GM19324 (cell line): Measurements from ENCODE around the gene ZNF566.

Experiments
- ATAC-seq: cut with Tn5 transposase; IDR thresholded peaks from one replicate; pipeline ENCODE4 v1.9.1; 2021; ENCODE audit warnings: mild to moderate bottlenecking, moderate library complexity; ENCODE audit not compliant: unreplicated experiment, low FRiP score

The ZNF566 gene

DNA sequence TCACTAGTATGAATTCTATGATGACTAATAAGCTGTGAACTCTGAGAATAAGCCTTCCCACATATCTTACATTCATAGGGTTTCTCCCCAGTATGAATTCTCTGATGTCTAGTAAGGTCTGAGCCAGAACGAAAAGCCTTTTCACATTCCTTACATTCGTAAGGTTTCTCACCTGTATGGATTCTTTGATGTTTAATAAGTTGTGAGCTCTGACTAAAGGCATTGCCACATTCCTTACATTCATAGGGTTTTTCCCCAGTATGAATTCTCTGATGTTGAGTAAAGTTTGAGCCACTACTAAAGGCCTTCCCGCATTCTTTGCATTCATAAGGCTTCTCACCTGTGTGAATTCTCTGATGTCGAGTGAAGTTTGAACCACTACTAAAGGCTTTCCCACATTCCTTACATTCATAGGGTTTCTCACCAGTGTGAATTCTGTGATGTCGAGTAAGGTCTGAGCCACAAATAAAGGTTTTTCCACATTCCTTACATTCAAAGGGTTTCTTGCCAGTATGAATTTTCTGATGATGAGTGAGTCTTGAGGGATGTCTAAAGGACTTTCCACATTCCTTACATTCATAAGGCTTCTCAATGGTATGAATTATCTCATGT is 40.2 kb downstream of the ZNF566 start:
- no peak for ATAC-seq

DNA sequence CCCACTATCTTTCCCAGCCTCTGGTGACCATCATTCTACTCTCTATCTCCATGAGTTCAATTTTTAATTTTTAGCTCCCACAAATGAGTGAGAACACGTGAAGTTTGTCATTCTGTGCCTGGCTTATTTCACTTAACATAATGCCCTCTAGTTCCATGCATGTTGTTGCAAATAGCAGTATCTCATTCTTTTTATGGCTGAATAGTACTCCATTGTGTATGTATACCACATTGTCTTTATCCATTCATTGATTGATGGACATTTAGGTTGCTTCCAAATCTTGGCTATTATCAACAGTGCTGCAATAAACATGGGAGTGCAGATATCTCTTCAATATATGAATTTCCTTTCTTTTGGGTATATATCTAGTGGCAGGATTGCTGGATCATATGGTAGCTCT is 48.0 kb downstream of the ZNF566 start:
- no peak for ATAC-seq

DNA sequence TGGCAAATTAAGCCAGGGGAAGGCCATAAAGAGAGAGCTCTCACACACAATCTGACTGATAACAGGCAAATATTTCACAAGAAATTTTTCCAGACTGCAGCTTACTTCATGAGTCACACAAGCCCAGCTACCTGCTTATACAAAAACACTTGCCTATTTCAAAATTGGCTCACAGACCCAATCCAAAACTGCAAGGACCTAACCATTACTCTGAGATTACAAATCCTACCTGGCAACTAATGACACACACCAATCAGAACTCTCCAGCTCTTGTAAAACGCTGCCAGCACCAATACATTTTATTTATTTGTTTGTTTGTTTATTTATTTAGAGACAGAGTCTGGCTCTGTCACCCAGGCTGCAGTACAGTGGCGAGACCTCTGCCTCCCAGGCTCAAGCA is 52.8 kb downstream of the ZNF566 start:
- no peak for ATAC-seq

DNA sequence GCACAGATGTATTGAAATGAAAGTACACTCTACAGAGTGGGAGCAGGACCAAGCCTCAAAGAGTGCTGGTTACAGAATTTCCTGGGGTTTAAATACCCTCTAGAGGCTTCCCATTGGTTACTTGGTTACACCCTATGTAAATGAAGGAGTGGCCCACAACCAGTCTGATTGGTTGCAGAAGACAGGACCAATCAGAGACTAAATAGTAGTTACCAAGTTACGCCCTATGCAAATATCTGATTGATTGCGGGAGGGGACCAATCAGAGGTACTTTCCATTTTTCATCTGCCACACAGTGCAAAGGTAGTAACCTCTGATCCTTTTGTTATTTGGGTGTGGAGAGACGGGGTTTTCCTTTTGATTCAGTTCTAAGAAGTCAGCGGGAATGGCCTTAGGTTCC is 65.4 kb downstream of the ZNF566 start:
- no peak for ATAC-seq

DNA sequence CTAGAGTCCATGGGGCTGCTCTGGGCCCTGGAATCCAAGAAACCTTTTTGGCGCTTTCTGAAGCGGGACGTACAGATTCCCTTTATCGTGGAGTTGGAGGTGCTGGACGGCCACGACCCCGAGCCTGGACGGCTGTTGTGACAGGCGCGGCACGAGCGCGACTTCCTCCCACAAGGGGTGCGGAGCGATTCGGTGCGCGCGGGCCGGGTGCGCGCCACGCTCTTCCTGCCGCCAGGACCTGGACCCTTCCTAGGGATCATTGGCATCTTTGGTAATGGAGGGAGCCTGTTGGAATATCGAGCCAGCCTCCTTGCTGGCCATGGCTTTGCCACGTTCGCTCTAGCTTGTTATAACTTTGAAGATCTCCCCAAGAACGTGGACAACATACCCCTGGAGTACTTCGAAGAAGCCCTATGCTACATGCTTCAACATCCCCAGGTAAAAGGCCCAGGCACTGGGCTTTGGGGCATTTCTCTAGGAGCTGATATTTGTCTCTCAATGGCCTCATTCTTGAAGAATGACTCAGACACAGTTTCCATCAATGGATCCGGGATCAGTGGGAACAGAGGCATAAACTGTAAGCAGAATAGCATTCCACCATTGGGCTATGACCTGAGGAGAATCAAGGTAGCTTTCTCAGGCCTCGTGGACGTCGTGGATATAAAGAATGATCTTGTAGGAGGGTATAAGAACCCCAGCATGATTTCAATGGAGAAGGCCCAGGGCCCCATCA is 67.4 kb downstream of the ZNF566 start:
- ATAC-seq: no peak

DNA sequence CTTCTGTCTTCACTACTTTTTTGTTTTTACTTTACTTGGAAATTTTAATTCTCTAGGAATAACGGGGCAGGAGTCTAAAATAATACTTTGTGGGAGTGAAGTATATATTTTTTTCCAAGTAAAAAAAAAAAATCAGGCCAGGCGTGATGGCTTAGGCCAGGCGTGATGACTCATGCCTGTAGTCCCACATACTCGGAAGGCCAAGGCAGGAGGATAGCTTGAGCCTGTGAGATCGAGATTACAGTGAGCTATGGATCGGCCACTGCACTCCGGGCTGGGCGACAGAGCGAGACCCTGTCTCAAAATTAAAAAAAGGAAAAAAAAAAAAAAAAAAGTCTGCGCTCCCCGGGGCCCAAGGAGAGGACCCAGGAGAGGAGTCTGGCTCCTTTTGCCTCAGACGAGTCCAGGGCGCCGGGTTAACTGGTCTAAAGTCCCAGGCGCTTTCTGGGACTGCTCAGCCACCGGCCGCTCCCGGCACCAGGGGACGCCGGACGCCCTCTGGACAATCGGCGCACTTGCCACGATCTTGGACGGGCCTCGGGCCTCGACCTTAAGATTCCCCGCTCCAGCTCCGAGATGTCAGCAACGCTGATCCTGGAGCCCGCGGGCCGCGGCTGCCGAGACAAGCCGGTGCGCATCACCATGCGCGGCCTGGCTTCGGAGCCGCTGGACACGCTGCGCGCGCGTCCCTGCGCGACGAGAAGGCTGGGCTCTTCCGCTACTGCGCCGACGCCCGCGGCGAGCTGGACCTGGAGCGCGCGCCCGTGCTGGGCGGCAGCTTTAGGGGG is 68.2 kb downstream of the ZNF566 start:
- no peak for ATAC-seq

DNA sequence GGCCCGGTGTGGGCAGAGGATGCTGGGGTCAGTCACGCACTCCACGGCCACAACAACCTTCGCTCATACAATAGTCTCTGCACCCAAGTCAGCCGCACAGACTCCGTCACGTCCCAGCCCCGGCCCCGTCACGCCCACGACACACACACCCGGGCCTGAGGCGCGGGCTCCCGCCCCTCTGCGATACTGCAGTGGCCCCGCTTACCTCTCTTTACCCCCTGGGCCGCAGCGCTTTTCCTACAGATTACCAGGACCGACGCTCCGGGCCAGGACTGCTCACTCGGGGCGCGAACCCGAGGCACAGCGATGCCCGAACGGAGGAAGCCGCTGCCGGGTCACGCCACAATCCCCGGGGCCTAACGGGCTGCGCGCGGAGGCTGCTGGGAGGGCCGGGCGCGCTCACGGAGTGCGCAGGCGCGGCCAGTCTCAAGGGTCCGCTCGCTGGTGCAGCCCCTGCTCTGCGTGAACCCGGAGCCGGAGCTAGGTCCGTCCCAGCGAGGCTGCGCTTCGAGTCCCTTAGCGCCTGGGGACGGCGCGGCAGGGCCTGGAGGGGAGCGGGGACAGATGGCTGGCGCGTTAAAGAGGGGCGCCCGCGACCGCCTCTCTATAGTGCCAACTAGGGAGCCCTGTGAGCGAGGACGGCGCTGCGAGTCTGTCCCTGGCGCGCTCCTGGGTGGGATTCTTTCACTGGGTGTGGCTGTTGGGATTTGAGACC is 70.9 kb downstream of the ZNF566 start, which contains the start of gene ZFP82:
ZFP82 (minus strand) TSS at position 358 of the 715 bp plus-strand sequence. CDS start 8,855 bp downstream, outside the sequence.
- peak; percentile 82 for ATAC-seq

DNA sequence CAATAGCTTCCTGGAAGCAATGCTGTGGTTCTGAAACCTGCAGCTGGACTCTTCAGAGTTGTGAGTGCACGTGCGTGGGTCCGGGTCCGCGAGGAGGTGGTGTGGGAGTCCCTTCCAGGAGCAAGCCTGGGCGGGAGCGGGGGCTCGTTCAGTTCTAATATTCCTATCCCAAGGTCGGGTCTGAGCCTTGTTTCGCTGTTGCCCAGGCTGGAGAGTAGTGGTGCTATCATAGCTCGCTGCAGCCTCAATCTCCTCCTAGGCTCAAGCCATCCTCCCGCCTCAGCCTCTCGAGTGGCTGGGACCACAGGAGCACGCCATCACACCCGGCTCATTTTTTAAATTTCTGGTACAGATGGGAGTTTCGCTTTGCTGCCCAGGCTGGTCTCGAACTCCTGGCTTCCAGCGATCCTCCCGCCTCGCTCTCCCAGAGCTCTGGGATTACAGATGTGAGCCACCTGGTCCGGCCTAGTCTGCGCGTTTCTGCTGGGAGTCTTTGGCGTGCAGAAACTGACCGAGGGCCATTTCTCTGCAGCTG is 71.5 kb downstream of the ZNF566 start:
- no peak for ATAC-seq

DNA sequence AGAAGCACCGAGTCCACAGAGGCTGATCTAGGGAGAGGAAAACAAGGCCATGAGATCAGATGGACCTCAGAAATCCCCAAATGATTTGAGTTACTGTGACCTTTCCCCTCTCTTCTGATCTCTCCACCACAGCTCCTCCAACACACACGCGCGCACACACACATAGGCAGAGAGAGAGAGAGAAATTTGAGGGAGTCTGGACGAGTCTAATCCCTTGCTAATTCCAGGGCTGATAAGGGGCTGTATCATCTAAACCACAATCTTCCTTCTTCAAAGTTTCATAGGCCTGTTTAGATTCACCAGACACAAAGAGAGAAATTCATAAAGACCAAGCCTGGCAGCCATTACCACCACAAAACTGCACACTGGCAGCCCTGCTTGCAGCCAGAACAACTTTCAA is 79.5 kb downstream of the ZNF566 start:
- ATAC-seq: no peak

DNA sequence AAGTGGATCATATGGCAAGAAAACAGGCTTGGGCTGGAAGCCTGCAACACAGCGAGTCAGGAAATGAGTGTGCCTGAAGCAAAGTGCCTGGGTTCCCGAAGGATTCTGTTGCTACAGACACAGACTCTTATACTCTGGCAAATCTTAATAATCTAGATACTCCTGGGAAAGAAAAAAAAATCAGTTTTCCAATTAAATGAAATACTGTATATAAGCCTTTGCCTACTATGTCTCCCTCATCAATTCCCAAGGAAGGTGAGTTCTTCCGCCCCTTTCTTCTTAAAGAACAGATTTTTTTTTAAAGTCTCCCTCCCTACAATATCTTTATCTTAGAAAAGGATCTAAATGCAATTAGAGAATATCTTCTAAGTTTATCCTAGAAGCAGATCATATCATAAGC is 81.3 kb downstream of the ZNF566 start:
- ATAC-seq: no peak

DNA sequence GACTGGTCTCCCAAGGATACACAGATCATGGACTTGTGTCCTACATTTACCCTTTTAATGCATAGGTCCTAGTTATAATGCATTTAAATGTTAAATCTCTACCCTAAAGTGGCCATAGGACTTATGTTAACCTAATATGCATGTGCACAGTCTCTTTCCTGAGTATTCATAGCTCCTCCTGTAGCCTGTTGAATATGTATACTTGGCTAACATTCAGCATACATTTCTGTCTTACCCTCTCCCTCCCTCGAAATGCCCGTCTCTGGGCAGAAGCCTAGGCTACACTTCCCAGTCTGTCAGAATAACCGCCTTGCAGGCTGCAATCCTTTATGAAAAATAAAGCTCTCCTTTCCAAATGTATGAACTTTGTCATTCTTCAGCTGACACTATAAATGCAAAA is 84.9 kb downstream of the ZNF566 start:
- no peak for ATAC-seq

DNA sequence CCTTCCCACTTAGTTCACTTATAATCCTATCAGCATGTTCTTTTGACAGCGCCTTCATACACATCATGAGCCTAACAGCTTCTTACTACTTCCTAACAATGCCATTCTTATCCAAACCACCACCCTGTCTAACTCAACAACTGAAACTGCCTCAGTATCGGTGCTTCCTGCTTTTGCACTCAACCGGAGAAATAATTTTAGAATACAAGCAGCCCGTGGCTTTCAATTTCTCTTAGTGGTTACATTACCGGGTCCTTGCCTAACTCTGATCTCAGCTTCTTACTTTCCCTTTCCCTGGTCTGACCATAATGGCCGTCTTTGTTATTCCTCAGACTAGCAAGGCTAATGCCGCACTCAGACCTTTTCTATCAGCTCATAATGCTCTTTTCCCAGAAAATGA is 87.9 kb downstream of the ZNF566 start:
- ATAC-seq: no peak

DNA sequence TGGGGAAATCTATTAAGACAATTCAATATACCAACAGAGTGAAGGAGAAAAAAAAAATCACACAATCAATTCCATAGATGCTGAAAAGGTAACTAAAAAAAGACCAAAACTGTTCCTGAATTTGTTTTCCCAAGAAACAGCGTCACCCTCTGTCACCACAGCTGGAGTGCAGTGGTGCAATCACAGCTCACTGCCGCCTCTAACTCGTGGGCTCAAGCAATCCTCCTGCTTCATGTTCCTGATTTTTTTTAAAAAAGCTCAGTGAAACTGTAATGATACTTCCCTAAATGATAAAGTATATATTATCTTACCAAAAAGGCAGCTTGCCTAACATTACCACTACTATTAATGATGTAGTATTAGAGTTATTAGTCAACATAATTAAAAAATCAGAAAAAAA is 90.8 kb downstream of the ZNF566 start:
- ATAC-seq: no peak
